ENCODE measurements around the gene PCNX2.
A peak's percentile ranks its signal among the peaks of the same experiment; 100 is the strongest.

PCNX2 gene

DNA sequence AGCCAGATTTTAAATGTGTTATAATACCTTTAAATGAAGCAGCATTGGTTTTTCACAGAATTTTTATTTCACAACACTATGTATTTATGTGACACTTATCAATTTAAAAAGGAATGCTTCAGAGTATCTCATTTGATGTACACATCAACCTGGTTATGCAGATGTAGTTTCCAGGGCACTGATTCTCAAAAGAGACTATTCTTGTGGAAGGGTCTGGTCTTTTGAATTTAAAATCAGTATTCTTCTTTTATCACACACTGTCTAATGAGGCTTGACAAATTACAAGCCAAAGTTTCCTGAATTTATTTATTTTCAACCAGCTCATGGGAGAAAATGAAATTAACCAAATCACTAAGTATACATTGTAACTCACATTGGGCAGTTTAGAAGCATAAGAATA is 257.7 kb downstream of the PCNX2 start:
- TF ChIP-seq, protein P1, sequence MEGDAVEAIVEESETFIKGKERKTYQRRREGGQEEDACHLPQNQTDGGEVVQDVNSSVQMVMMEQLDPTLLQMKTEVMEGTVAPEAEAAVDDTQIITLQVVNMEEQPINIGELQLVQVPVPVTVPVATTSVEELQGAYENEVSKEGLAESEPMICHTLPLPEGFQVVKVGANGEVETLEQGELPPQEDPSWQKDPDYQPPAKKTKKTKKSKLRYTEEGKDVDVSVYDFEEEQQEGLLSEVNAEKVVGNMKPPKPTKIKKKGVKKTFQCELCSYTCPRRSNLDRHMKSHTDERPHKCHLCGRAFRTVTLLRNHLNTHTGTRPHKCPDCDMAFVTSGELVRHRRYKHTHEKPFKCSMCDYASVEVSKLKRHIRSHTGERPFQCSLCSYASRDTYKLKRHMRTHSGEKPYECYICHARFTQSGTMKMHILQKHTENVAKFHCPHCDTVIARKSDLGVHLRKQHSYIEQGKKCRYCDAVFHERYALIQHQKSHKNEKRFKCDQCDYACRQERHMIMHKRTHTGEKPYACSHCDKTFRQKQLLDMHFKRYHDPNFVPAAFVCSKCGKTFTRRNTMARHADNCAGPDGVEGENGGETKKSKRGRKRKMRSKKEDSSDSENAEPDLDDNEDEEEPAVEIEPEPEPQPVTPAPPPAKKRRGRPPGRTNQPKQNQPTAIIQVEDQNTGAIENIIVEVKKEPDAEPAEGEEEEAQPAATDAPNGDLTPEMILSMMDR (conservative IDR thresholded peaks at IDR 0.05; ENCODE audit: low read length): no peak
- H3K4me3 ChIP-seq (ENCODE audit: low read length): no peak overlapping the region
- DNase-seq (ENCODE audit: low read depth): no peak

DNA sequence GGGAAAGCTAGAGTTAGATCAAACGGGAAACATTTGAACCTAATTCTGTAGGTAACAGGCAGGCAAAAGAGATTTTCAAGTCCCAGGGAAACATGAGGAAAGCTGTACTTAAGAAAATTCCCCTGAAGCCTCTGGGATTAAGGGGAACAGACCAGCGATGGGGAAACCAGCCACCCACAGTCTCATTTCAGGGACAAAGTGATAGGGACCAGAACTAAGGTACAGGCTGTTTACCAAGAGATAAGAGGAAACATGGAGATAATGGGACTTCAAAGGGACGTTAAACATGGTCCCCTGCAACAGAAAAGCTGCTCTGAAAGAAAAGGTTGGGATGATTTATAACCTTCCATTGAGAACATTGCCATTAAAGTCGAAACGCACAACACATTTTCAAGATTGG is 260.7 kb downstream of the PCNX2 start:
- TF ChIP-seq, protein P1 (conservative IDR thresholded peaks at IDR 0.05; ENCODE audit: low read length): no peak
- no peak for DNase-seq (ENCODE audit: low read depth)
- no peak overlapping the region for H3K4me3 ChIP-seq (ENCODE audit: low read length)

DNA sequence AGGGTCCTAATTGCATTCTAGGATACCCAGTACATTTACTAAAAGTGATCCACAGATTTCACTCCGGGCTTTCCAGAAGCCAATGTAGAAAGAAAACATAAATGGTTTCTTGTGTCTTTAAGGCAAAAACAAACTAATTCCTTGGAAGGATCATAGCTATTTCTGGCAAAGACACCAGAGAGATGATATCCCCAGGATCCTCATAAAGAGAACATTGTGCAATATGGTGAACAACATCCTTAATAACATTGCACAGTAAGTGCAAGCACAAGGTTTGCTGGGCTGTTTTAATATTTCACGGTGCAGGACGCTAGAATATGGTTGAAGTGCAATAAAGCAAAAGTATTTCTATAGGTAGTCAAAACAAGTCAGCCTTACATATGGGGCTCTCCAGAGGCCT is 262.2 kb downstream of the PCNX2 start:
- peak; percentile 58 for DNase-seq (ENCODE audit: low read depth)
- H3K4me3 ChIP-seq (ENCODE audit: low read length): no peak overlapping the region
- TF ChIP-seq, protein P1 (conservative IDR thresholded peaks at IDR 0.05; ENCODE audit: low read length): no peak

DNA sequence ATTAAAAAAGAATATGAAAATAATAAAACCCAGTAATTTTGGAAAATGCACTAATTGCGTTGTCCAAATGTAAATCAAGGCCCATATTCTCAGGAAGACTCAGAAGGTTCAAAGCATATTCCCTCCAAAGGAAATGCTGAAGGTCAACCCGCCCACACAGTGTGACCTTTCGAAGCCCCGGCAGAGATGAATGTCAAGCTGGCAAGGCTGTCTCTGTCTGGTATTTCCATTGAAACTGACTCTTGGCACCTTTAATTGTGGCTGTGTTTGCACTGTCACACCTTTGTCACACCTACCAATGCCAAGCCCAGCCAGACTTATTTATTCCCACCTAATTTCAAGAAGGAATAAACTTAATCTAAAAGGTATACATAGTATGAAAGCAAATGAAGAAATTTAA is 262.6 kb downstream of the PCNX2 start:
- TF ChIP-seq, protein P1 (conservative IDR thresholded peaks at IDR 0.05; ENCODE audit: low read length): no peak
- H3K4me3 ChIP-seq (ENCODE audit: low read length): no peak overlapping the region
- DNase-seq (ENCODE audit: low read depth): no peak

DNA sequence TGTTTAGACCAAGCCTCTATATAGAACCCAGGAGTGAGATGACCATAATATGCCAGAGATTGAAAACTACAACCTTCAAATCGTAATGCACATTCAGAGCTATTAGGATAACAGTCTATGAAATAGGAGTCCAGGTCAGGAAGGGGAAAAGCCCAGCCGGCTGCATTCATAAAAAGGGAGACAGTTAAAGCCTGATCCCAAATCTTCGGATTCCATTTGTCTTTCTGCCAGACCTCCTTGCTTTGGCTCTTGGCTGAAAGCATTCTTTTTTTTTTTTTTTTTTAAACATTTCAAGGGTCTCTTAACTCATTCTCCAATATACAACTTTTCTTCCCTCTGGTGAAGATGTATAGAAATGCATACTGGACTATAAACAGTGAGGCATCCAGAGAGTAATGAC is 264.0 kb downstream of the PCNX2 start:
- TF ChIP-seq, protein P1 (conservative IDR thresholded peaks at IDR 0.05; ENCODE audit: low read length): no peak

DNA sequence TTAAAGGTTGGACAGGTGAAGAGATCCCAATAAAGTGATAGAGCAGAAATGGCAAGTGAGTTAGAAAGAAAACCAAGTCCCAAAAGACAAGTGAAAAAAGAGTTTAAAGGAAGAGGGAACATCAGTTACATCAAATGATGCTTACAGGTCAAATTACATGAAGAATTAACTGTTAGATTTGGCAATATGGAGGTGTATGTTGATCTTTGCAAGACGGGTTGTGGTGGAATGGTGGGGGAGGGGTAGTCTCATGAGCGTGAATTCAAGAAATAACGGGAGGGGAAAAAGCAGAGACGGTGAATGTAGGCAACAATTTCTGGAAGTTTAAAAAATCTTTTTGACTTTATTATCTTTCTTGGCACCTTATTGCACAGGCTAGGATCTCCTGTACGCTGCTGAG is 268.5 kb downstream of the PCNX2 start:
- TF ChIP-seq, protein P1 (conservative IDR thresholded peaks at IDR 0.05; ENCODE audit: low read length): no peak
- H3K4me3 ChIP-seq (ENCODE audit: low read length): no peak overlapping the region
- no peak for DNase-seq (ENCODE audit: low read depth)

More for the DNA sequence above, 264.0 kb downstream of the PCNX2 start:
- no peak for DNase-seq (ENCODE audit: low read depth)
- H3K4me3 ChIP-seq (ENCODE audit: low read length): no peak overlapping the region

DNA sequence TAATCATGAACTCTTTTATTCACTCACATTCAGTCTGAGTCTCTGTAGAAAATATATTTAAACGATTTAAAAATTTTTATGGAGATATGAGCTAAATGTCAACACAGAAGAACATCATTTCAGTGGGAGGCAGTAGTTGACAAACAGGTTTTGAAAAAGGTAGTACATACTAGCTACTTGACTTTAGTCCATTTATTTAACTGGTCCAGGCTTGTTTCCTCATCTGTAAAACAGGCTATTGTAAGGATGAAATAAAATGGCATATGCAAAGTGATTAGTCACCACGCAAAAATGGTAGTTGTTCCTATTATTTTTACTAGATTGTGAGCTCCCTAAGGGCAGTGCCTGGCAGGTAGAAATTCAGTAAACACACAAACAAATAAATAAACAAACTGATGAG is 270.0 kb downstream of the PCNX2 start:
- no peak for DNase-seq (ENCODE audit: low read depth)
- no peak overlapping the region for H3K4me3 ChIP-seq (ENCODE audit: low read length)
- TF ChIP-seq, protein P1 (conservative IDR thresholded peaks at IDR 0.05; ENCODE audit: low read length): no peak

Data from AG10803 (cell line).